Measurements from ENCODE around the gene PRKG1. TPM values are rescaled to one million over a fixed set of nuclear protein-coding genes. Genes with fewer than 3 reads are reported as not detected.

The PRKG1 gene
- total RNA-seq, 1 donor from 2014 or later: 17.9 TPM

DNA sequence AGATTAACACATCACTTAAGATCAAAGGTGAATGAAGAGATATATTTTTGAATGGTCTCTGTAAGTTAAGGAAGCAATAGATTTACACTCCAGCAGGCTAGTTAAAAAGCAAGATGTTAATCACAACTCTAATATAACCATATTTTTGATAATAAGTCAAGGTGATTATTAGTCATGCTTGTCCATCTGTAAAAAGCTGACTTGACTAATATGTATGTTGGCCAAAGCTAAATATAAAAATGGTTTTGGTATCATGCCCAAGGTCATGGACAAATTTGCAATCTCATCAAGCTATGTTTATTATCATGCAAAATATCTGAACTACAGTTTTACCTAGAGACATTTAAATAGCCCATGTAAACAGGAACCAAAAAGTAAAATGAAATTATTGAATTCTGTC is 727.7 kb downstream of the PRKG1 start:
- Histone ChIP-seq H3K4me3 (no peak overlapping the region), H3K27me3 (no peaks in the 10 kb centered on the region), H3K9me3 (no peaks in the 10 kb centered on the region), H3K36me3 (no peaks in the 10 kb centered on the region), H3K4me1 (no peaks in the 10 kb centered on the region), H3K27ac (no peak overlapping the region)
- TF ChIP-seq, protein P1, sequence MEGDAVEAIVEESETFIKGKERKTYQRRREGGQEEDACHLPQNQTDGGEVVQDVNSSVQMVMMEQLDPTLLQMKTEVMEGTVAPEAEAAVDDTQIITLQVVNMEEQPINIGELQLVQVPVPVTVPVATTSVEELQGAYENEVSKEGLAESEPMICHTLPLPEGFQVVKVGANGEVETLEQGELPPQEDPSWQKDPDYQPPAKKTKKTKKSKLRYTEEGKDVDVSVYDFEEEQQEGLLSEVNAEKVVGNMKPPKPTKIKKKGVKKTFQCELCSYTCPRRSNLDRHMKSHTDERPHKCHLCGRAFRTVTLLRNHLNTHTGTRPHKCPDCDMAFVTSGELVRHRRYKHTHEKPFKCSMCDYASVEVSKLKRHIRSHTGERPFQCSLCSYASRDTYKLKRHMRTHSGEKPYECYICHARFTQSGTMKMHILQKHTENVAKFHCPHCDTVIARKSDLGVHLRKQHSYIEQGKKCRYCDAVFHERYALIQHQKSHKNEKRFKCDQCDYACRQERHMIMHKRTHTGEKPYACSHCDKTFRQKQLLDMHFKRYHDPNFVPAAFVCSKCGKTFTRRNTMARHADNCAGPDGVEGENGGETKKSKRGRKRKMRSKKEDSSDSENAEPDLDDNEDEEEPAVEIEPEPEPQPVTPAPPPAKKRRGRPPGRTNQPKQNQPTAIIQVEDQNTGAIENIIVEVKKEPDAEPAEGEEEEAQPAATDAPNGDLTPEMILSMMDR (IDR thresholded peaks at IDR 0.05): no peak
- TF ChIP-seq POLR2A (IDR thresholded peaks at IDR 0.05): no peak
- no peak for TF ChIP-seq POLR2AphosphoS5 (IDR thresholded peaks at IDR 0.05; ENCODE audit: insufficient read depth in 1 of 2, low read depth in 1 of 2)
- DNase-seq (ENCODE audit: extremely low spot score in 2 of 2): no peak
- intact Hi-C loops (cut with DNase I): no loop called here

DNA sequence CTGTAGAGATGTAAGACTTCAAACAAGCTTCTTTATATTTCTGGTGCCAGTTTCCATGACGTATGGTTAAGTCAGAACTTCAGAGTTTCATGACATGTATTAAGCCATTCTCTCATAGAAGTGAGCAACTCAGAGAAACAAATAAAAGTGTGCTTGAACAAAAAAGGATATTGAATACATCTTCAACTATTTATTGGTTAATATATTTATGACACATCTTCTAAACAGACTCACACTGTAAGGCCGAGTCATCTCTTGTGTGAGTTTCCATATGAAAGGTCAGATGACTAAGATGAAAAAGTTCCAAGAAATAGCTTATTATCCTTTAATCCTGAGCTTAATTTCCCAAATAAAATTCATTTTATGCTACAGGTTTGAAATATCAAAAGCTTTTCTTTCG is 730.6 kb downstream of the PRKG1 start:
- TF ChIP-seq POLR2AphosphoS5 (IDR thresholded peaks at IDR 0.05; ENCODE audit: insufficient read depth in 1 of 2, low read depth in 1 of 2): no peak
- TF ChIP-seq, protein P1 (IDR thresholded peaks at IDR 0.05): no peak
- no peak for TF ChIP-seq POLR2A (IDR thresholded peaks at IDR 0.05)
- intact Hi-C loops (cut with DNase I): no loop called here

DNA sequence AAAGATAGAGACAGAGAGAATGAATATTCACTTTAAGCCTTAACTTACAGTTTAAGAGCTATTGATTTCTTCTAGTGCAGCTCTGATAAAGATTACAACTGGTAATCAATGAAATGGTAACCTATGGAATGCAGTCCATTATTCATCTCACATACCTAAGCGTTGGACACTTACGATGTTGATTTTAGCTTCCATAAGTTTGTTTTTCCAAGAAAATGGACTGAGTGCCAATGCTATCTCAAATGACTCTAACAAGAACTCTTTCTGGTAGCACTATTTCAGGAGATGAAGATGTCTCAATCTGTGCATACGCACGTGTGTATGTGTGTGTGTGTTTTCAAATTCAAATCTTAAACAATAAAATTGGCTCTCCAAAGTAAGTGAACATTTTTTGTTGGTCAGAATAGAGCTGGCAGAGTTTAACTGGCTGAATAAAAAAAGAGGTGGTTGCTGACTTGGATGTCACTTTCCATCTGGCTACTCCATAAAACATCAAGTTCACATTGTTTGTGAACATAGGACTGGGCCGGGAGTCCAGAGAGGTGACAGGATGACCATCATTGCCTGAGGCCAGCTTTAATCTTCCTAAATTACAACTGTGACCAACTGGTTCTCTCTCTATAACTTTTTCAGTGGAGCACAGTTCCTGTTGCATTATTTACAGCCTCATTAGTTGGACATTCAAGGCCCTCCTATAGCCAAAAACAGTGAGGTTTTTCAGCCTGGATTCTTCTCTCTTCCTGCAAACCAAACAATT is 732.0 kb downstream of the PRKG1 start:
- Histone ChIP-seq H3K4me3 (no peak overlapping the region), H3K4me1 (peaks cover 5% of the 10 kb centered on the region), H3K27ac (no peak overlapping the region), H3K36me3 (no peaks in the 10 kb centered on the region), H3K27me3 (no peaks in the 10 kb centered on the region), H3K9me3 (no peaks in the 10 kb centered on the region)
- DNase-seq (ENCODE audit: extremely low spot score in 2 of 2): no peak
- TF ChIP-seq POLR2A (IDR thresholded peaks at IDR 0.05) (no peak), POLR2AphosphoS5 (IDR thresholded peaks at IDR 0.05; ENCODE audit: insufficient read depth in 1 of 2, low read depth in 1 of 2) (no peak)
- TF ChIP-seq, protein P1 (IDR thresholded peaks at IDR 0.05): no peak
- intact Hi-C loops (cut with DNase I): no loop called here

More for the DNA sequence above, 730.6 kb downstream of the PRKG1 start:
- peaks cover 5% of the 10 kb centered on the region for H3K4me1 ChIP-seq
- H3K36me3 ChIP-seq: no peaks in the 10 kb centered on the region
- no peak for DNase-seq (ENCODE audit: extremely low spot score in 2 of 2)
- H3K4me3 ChIP-seq: no peak overlapping the region
- H3K27ac ChIP-seq: no peak overlapping the region
- no peaks in the 10 kb centered on the region for H3K9me3 ChIP-seq
- no peaks in the 10 kb centered on the region for H3K27me3 ChIP-seq

DNA sequence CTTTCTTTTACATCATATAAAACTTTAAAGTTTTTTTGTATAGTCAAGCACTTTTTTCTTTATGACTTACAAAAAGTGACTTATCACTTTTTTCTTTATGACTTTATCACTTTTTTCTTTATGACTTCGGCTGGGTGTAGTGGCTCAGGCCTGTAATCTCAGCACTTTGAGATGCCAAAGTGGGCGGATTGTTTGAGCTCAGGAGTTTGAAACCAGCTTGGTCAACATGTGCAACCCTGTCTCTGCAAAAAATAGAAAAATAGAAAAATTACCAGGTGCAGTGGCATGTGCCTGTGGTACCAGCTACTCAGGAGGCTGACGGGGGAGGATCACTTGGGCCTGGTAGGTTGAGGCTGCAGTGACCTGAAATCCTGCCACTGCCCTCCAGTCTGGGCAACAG is 733.9 kb downstream of the PRKG1 start:
- no peak overlapping the region for H3K27ac ChIP-seq
- no peak for DNase-seq (ENCODE audit: extremely low spot score in 2 of 2)
- intact Hi-C loops (cut with DNase I): no loop called here
- H3K36me3 ChIP-seq: no peaks in the 10 kb centered on the region
- TF ChIP-seq POLR2A (IDR thresholded peaks at IDR 0.05) (no peak), POLR2AphosphoS5 (IDR thresholded peaks at IDR 0.05; ENCODE audit: insufficient read depth in 1 of 2, low read depth in 1 of 2) (no peak)
- TF ChIP-seq, protein P1 (IDR thresholded peaks at IDR 0.05): no peak
- H3K27me3 ChIP-seq: no peaks in the 10 kb centered on the region
- H3K4me1 ChIP-seq: peaks cover 5% of the 10 kb centered on the region
- no peaks in the 10 kb centered on the region for H3K9me3 ChIP-seq
- no peak overlapping the region for H3K4me3 ChIP-seq

DNA sequence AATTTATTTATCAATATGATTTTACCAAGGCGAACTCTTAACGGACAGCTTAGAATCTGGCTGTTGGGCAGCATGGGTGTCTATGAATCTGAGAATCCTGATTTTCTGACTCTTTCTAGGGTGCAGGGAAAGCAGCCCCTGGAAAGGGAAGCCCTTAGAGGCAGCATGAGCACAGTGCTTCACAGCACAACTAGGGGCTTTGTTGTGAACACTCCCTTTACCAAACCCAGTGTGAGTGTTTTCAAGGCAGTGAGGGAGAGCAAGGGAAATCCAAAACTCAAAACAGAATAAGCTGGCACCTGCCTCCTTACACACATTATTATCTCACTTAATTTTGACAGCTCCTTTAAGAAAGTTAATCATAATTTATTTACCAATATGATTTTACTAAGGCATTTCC is 741.4 kb downstream of the PRKG1 start:
- Histone ChIP-seq H3K27ac (no peak overlapping the region), H3K9me3 (no peaks in the 10 kb centered on the region), H3K4me1 (no peaks in the 10 kb centered on the region), H3K36me3 (no peaks in the 10 kb centered on the region), H3K4me3 (no peak overlapping the region), H3K27me3 (no peaks in the 10 kb centered on the region)
- no peak for DNase-seq (ENCODE audit: extremely low spot score in 2 of 2)
- intact Hi-C loops (cut with DNase I): no loop called here
- TF ChIP-seq, protein P1 (IDR thresholded peaks at IDR 0.05): no peak
- TF ChIP-seq POLR2AphosphoS5 (IDR thresholded peaks at IDR 0.05; ENCODE audit: insufficient read depth in 1 of 2, low read depth in 1 of 2) (no peak), POLR2A (IDR thresholded peaks at IDR 0.05) (no peak)
